ENCODE measurements around the gene PTGFR. TPM values are rescaled to one million over a fixed set of nuclear protein-coding genes. Genes with fewer than 3 reads are reported as not detected.

Gene PTGFR
- total RNA-seq, 2 donors from 2014 or later = 0.35 to 1.1 TPM

DNA sequence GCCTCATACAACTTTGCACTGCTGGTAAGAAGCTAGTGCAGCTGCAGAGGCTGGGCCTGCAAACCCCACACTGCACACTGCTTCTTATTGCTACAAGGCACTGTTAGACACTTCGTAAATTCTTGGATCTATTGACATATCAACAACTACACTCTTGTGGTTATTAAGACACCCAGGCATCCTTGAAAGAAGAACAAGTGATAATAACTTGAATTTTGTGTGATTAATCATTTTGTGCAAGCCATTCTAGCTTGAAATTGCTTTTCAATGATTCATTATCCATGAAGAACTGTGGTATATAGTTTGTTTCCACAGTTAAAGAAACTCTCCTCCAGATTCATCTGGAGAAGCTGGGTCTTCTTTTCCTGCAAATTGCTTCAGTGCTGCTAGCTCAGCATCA is 95.8 kb downstream of the PTGFR start:
- Histone ChIP-seq H3K4me3 (no peak overlapping the region), H3K9ac (ENCODE audit: low read depth in 2 of 2, low read length in 2 of 2) (no peak overlapping the region), H3K4me1 (no peaks in the 10 kb centered on the region), H3K27me3 (no peaks in the 10 kb centered on the region), H3K36me3 (no peaks in the 10 kb centered on the region), H3K9me3 (no peaks in the 10 kb centered on the region), H3K27ac (no peak overlapping the region)
- intact Hi-C loops (cut with DNase I) = no loop called here
- TF ChIP-seq, protein P1, sequence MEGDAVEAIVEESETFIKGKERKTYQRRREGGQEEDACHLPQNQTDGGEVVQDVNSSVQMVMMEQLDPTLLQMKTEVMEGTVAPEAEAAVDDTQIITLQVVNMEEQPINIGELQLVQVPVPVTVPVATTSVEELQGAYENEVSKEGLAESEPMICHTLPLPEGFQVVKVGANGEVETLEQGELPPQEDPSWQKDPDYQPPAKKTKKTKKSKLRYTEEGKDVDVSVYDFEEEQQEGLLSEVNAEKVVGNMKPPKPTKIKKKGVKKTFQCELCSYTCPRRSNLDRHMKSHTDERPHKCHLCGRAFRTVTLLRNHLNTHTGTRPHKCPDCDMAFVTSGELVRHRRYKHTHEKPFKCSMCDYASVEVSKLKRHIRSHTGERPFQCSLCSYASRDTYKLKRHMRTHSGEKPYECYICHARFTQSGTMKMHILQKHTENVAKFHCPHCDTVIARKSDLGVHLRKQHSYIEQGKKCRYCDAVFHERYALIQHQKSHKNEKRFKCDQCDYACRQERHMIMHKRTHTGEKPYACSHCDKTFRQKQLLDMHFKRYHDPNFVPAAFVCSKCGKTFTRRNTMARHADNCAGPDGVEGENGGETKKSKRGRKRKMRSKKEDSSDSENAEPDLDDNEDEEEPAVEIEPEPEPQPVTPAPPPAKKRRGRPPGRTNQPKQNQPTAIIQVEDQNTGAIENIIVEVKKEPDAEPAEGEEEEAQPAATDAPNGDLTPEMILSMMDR (IDR thresholded peaks at IDR 0.05) = no peak
- DNase-seq = no peak

DNA sequence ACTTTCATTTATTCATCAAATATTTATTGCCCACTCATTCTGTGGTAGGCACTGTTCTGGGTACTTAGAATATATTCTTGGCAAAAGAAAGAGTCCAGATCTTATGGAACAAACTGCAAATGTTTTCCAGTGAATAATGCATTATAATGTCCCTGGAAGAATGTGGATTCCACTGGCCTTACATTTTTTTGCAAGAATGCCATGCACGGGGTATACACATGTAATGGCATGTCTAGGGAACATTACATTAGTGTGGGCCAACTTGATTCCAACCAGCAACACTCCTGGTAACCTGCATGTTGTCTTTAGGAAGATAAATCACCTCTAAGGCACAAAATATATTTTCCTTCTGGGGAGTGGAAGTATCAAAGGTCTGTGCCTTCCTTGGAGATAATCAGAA is 96.4 kb downstream of the PTGFR start:
- Histone ChIP-seq H3K27ac (no peak overlapping the region), H3K4me3 (no peak overlapping the region), H3K27me3 (no peaks in the 10 kb centered on the region), H3K9ac (ENCODE audit: low read depth in 2 of 2, low read length in 2 of 2) (no peak overlapping the region), H3K36me3 (no peaks in the 10 kb centered on the region), H3K9me3 (no peaks in the 10 kb centered on the region), H3K4me1 (no peaks in the 10 kb centered on the region)
- no peak for DNase-seq
- intact Hi-C loops (cut with DNase I) = no loop called here
- TF ChIP-seq, protein P1 (IDR thresholded peaks at IDR 0.05) = no peak

Other genes with a start within 250 kb of the PTGFR start
- gene IFI44L, start 129.5 kb downstream of the PTGFR start, total RNA-seq = 1 to 10 TPM in 1 of 2 donors, under 1 TPM in 1; 0.74 to 2.1 TPM
- gene IFI44, start 158.9 kb downstream of the PTGFR start, total RNA-seq = 1 to 10 TPM; 2.2 to 4.4 TPM